ENCODE results near the gene IL1A.

The IL1A gene

DNA sequence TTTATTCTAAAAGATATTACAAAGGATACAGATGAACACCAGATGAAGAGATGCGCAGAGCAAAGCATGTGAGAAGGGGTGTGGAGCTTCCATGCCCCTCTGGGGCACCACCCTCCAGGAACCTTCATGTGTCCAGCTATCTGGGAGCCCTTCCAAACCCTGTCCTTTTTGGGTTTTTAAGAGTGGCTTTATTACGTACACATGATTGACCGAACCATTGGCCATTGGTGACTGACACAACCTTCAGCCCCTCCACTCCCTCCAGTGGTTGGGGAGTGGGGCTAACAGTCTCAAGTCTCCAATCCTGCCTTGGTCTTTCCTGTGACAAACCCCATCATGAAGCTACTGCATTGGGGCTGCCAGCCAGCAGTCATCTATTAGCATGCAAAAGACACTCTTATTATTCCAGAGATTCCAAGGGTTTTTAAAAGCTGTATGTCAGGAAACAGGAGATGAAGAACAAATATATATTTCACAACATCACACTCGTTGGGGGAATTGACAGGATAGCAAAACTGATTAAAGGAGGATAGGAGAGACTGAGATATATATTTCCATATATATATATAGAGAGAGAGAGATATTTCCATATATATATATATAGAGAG lies 32.9 kb upstream of the IL1A start:
- DNase-seq = no peak

DNA sequence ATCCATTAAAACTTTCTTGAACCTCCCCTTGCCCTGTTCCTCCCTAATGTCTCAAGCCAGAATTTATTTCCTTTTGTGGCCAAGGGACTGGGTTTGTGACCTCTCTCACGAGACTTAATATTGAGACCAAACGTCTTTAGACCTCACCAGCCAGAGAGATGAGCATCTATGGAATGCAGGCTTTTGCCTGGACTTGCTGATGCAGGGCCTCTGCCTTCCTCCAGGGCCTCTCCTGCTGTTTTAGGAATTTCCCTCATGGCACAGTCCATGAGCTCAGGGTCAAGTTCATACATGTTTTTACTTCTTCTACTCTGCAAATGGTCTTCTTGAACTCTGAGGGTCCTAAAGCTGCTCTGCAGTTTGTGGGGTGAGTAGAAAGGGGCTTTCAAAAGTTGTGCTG lies 30.0 kb upstream of the IL1A start:
- no peak for DNase-seq

DNA sequence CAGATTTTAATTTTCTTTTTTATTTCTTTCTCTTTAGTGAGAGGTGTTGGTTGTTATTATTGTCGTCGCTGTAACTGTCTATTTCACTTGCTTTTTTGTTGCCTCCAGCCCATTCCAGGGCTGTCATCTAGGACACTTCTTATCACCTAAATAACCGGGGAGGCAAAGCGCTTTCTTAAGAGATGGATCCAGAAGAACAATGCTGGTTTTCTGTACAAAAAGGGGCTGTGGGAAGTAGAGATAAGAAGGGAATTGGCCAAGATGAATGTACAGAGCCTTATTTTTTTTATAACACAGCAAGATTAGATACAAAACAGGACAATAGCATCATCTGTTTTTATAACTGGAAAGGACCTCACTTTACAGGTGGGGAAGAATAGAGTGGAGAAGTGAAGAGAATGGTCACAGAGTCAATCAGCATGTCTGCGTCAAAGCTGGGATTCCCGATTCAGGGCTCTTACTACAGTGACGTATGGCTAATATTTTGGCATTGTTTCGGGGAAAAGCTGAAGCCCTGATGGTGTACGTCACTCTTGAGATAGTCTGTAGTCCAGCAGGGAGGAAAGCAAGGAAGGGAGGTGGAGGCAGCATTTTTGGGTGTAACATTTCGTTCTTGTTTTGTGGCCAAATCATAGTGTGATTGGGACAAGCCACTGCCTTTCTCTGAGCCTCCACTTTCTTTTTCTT lies 29.1 kb upstream of the IL1A start:
- DNase-seq = no peak

DNA sequence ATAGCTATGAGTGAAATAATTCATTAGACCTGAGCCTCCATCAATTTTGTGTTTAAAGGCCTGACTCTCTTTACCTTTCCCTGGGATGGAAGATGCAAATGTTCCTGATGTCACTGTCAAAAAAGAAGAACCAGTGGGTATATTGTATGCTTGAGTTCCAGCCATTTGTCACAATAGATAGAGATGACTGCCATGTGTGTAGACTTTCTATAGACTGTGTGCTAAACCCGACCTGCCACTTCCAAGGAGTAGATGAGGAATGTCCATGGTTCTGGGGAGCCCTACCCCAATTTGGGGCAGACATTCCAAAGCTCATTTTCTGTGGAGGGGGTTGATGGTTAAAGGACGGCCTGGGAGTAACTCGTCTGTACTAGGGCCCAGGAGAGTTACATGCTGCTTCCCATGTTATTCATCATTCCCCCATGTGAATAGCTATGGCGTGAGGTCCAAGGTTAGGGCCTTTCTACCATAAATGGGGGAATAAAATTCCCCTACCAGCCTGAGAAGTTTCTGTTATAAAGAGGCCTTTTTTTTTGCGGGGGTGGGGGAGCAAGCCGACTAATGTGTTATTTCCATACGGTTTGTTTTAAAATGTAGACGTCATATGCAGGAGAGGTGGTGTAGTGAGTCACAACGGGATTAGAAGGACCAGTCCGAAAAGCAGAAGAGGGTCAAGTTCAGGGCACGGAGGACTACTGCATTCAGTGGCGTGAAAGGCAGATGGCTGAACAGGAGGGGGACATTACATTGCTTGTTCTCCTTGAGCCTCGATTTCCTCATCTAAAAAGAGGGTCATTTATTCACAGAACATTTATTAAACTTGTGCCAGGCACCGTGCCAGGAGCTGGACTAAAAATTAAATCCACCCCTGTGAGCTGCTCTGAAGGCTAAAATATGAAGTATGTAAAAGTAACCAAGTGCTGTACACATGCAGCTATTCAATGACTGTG lies 28.3 kb upstream of the IL1A start:
- DNase-seq = no peak

DNA sequence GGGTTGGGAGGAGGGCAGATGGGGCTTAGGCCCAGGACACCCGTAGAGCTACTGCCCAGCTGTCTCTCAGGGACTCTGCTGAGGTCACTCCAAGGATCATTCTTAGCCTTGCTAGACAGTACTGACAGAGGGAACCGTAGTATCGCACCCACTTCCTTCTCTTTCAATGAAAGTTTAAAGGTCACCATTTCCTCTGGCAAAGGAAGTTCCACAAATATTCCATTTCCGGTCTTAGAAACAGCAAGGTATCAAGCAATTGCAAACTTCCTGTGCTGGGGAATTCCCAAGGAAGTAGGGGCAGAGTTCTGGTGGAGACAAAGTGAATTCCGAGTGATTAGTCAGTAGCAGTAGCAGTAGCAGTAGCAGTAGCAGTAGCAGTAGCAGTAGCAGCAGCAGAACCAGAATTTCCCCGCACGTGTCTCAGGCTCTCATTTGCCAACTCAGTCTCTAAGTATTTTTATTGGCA lies 27.6 kb upstream of the IL1A start:
- no peak for DNase-seq

DNA sequence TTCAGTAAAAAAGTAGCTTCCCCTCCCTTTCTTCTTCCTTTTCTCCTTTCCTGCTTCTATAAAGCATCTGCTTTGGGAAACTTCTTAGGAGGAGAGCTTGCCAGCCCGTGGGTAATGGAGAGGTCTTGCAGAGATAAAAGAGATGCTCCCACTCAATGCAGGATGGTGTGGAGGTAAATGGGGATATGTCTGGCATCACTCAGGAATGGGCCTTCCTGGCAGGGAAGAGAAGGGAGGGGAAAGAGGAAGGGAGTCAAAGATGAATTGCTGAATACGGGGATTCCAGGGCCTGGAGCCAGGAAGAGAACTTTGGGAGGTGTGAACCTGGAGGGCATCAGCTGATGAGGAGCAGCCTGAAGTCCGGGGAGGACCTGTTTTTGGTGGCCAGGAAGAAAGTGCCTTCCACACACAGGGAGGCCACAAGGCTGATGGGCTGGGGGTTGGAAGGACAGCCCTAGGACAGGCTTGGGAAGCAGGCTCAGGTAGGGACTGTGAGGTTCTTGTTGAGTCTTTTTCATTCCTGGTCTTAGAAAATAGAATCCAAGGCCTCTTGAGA lies 27.1 kb upstream of the IL1A start:
- DNase-seq = no peak

DNA sequence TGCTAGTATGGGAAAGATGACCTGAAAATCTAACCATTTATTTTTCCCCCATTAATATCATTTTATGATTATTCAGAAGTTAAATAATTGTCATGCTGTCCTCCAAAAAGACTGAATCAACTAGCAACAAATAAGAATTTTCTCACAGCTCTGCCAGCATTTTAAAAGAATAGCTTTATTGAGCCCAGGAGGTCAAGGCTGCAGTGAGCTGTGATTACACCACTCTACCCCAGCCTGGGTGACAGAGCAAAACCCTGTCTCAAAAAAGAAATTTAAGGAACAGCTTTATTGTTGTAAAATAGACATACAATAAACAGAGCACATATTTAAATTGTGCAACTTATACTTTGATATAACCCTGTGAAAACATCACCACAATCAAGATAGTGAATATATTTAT lies 24.8 kb upstream of the IL1A start:
- no peak for DNase-seq

DNA sequence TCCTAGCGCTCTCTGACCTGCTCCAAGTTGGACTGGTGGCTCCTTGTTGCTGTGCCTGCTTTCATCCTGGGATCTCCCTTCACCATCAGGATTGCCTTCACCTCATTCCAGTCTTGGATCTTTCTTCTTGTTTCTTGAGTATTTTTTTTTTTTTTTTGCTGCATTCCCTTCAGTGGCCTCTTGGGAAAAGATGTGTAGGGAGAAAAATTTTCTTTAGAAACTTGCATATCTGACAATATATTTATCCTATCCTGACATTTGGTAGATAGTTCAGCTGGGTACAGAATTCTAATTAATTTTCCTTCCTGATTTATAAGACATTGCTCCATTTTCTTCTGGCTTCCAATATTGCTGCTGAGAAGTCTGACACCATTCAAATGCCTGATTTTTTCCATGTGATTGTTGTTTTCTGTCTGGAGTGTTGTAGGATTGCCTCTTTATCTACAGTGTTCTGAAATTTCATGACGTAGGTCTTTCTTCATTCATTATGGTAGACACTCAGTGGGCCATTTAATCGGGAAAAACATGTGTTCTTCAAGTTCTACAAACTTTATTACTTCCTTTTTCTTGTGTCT lies 23.0 kb upstream of the IL1A start:
- DNase-seq = no peak

DNA sequence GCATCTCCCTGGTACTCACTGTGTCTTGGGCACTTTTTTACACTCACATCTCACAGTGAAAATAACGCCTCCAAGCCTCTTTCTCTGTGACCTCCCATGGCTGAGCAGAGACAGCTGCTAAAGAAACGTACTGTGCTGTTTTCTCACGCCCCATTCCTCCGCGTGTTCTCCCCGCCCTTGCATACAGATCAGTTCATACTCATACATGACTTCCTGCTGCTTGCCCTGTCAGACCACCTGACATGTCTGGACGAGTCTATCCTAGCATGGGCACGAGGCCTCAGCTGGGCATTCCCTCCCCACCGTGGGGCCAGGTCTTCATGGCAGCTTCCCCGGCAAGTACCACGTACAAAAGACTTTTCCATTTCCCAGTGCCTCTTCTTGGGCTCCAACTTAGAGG lies 21.2 kb upstream of the IL1A start:
- no peak for DNase-seq

DNA sequence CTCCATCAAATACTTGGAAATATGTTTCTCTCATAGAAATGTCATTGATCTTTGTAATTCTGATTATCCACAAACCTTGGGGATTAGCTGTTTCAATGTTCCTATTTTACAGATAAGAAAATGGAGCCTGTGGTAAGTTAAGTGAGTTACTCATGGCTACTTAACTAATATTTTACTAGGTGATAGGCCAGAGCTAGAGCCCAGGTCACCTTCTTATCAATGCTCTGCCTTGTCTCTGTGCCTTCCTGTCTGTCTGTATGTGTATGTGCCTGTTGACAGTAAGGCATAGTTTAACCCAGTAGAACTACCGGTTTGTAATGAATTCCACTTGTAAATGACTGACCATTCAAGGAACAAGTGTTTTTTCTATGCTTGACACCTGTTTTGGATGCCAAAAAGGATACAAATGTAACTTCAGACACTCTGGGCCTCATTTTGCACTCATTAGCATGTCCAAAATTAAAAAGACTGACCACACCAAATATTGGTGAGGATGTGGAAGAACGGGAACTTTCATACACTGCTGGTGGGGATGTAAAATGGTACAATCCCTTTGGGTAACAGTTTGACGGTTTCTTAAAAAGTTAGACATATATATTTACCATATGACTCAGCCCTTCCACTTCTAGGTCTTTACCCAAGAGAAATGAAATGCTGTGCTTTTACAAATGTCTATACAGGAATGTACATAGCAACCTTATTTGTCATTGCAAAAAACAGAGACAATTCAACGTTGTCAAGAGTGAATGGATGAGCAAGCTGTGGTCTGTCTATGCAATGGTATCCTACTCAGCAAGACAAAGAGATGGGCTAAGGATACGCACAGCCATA lies 19.6 kb upstream of the IL1A start:
- DNase-seq = no peak

DNA sequence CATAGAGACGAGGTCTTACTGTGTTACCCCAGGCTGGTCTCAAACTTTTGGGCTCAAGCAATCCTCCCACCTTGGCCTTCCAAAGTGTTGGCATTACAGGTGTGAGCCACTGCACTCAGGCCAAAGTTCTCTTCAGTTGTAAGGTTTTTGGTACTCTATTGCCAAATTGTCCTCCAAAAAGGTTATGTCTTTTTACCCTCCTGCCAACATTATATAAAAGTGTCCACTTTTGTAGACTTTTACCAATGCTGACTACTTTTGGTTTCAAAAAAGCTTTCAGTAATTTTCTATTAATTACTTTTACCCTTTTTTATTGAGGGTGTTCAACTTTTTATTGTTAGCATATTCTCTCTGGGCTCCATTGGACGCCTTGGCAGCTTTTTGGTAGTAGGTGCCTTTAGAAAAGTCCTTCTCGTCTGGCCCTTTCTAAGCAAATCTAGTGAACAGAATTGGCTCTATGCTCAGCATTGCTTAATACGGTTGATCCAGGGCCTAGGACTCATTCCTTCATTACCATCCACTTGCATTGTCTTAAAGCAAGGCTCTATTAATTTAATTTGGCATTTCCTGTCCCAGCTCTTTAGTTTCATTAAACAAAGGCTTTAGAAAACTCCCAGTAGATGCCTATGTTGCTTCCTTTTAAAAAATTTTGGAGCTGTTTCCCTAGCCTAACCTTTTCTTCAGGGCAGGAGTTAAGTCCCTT lies 16.7 kb upstream of the IL1A start:
- no peak for DNase-seq

DNA sequence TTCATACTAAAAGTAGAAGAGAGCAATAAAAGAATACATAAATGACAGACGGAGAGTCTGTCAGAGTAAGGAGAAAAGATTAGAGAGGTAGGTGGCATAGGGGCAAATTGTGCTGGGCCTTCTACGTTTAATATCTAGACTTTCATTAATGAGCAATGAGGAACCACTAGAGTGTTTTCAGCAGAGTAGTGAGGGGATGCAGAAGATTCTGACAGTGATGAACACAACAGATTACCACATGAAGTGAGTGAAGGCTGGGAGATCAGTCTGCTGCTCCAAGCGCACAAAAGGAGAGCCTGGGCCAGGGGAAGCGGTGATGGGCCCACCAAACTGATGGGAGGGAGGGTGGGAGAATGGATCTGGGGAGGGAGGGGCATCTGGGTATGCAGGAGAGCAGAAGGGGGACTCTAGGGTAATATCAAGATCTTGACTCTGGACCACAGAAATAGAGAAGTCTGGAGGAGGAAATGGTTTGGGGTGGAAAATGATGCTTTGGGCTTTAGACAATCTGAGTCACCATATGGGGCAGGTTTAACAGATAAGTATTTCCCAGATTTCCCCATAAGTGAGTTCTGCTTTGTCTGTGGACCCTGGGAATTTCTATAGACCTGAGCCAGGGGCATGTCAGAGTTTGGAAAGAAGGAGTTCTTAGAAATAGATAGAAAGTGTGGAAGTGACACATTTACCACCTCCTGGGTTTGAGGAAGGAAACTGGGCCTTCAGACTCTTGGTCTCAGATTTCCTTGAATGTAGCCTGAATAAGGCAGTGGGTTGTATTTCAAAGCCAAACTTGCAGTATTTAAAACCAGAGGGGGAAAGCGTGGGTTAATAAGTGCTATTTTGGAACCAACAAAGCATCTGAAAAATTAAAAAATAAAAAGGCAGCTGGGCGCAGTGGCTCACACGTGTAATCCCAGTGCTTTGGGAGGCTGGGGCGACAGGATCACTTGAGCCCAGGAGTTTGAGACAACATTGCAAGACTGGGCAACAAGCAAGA lies 15.0 kb upstream of the IL1A start:
- no peak for DNase-seq

DNA sequence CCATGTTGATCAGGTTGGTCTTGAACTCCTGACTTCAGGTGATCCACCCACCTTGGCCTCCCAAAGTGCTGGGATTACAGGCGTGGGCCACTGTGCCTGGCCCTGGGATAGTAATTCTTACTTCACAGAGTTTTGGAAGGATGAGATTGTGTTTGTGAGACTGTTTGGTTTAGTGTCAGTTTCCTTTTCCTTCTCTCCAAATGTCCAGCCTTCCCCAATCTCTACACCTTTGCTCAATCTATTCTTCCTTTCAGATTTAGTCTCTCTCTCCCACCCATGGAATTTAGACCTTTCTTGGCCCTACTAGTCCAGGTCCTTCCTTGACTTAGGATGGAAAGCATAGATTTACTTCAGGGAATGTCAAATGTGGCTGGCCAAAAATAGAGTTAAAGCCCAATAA lies 12.2 kb upstream of the IL1A start:
- no peak for DNase-seq

DNA sequence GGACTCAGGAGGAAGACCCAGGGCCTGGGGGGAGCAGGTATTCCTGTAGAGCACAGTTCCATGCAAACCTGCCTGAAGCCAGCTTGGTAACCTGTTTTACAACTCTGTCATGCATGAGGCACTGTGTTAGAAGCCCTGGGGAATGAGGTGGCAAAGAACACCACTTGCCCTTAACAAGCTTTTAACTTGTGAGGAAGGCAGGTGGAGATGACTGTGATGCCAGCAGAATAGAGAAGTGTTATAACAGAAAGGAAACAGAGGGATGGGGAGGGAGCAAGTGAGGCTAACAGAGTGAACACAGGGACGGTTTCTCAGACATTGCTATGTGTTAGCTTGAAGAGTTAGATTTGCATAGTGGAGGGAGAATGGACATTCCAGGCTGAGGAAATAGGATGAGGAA lies 11.5 kb upstream of the IL1A start:
- no peak for DNase-seq

DNA sequence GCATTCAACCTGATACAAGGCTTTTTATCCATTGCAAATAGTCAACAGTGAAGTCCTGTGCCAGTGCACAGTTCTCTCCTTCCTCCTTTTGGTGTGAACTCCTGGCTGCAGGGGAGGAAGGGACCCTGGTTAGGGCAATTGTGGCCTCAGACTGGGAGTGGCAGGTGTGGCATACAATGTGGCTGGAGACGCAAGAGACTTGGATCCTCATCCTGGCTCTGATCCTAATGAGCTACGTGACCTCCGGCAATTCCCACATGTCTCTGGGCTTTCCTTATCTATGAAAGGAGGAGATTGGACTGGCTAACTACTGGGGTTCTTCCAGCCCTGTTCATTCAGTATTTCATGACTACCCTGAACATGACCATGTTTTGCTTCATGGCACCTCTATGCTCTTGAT lies 10.5 kb upstream of the IL1A start:
- no peak for DNase-seq

DNA sequence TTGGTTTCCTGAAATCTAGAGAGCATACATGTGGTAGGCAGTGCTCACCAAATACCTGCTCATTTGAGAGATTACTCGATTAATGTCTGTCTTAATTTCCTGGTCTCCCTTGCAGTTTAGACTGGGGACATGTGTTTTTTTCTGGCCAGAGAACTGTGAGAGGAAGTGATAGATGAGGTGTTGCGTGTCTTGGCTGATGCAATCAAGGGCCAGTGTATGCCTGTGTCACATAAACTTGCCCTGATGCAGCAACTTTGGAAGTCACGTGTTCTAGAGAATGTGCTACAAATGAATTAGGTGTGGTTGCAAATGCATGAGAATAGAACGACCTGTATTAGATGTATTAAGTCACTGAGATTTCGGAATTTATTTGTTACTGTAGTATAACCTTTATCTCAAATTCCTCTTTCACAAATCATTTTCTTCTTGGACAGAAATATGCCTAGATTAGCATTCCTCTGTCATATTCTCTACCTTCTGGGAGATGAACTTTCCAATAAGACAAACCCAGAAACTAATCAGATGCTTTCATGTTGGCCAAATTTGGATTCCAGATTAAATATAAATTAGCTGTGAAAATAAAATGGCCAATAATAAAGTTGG lies 9.9 kb upstream of the IL1A start:
- DNase-seq = no peak

DNA sequence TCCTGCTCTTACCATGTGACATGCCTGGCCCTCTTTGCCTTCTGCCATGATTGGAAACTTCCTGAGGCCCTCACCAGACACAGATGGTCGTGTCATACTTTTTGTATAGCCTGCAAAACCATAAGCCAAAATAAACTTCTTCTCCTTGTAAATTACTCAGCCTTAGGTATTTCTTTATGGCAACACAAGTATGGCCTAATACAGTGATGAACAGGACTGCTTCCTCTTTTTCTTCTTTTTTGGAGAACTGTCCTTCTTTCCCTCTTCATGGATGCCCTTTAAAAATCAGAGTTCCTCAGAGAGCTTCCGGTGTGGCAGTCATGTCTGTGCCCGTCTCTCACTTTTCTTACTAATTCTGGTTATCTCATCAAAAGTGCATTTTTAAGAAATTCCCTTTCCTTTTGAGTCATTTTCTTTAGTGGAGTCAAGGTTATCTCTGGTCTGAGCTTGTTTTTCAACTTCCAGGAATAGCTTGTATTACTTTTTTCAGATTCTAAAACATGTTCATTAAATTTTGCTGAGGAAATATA lies 9.2 kb upstream of the IL1A start:
- DNase-seq = no peak

DNA sequence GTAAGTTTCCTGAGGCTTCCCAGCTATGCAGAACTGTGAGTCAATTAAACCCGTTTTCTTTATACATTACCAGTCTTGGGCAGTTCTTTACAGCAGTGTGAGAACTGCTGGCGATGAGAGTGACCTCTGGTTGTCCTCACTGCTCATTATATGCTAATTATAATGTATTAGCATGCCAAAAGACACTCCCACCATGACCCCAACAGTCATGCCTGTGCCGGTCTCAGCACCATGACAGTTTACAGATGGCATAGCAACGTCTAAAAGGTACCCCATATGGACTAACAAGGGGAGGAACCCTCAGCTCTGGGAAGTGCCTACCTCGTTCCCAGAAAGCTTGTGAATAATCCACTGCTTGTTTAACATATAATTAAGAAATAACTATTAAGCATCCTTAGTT lies 8.1 kb upstream of the IL1A start:
- DNase-seq = no peak

DNA sequence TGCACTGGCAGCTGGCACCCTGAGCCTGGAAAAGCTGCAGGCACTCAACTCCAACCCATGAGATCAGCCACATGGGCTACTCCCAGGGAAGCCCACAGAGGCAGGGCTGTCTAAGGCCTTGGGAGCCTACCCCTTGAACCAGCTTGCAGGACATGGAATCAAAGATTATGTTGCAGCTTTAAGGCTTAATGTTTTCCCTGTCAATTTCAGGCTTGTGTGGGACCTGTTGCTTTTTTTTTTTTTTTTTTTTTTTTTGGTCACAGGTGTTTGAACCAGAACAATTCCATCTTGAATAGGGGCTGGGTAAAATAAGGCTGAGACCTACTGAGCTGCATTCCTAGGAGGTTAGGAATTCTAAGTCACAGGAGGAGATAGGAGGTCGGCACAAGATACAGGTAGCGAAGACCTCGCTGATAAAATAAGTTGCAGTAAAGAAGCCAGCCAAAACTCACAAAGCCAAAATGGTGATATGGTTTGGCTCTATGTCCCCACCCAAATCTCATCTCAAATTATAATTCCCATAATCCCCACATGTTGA lies 7.5 kb upstream of the IL1A start:
- no peak for DNase-seq

All from T1000 (cell line).